ENCODE data around the gene IWS1.

IWS1 gene

GRCh38 chr2:127561371-127561770 lies 35.1 kb upstream of the IWS1 start:
- ChIA-PET POLR2A (no interaction called here), CTCF (no interaction called here)
- no peak for DNase-seq (ENCODE audit: extremely low spot score)
- TF ChIP-seq LEF1 (IDR thresholded peaks at IDR 0.05; ENCODE audit: borderline replicate concordance) (no peak), L3MBTL2 (conservative IDR thresholded peaks at IDR 0.05) (no peak), HDGF (IDR thresholded peaks at IDR 0.05; ENCODE audit: borderline replicate concordance) (no peak), TARDBP (IDR thresholded peaks at IDR 0.05) (no peak), ARNT (IDR thresholded peaks at IDR 0.05) (no peak), ZNF384 (IDR thresholded peaks at IDR 0.05) (no peak)

- POLR2A ChIA-PET, result no interaction called here
- CTCF ChIA-PET, result no interaction called here
- DNase-seq (ENCODE audit: extremely low spot score), result no peak
- TF ChIP-seq ELF4 (IDR thresholded peaks at IDR 0.05), result no peak
- no peak for TF ChIP-seq ARNT (IDR thresholded peaks at IDR 0.05)
- no peak for TF ChIP-seq FOXM1 (IDR thresholded peaks at IDR 0.05; ENCODE audit: borderline replicate concordance)
- no peak for TF ChIP-seq HDGF (IDR thresholded peaks at IDR 0.05; ENCODE audit: borderline replicate concordance)
Observed at GRCh38 chr2:127560931-127561280, 34.6 kb upstream of the IWS1 start.

GRCh38 chr2:127560201-127560930 lies 34.1 kb upstream of the IWS1 start:
- POLR2A ChIA-PET, result no interaction called here
- CTCF ChIA-PET, result no interaction called here
- no peak for TF ChIP-seq PKNOX1 (IDR thresholded peaks at IDR 0.05)
- no peak for TF ChIP-seq LEF1 (IDR thresholded peaks at IDR 0.05; ENCODE audit: borderline replicate concordance)
- TF ChIP-seq NFRKB (IDR thresholded peaks at IDR 0.05), result no peak
- no peak for TF ChIP-seq FOXK2 (IDR thresholded peaks at IDR 0.05)
- no peak for TF ChIP-seq L3MBTL2 (conservative IDR thresholded peaks at IDR 0.05)
- no peak for TF ChIP-seq HDGF (IDR thresholded peaks at IDR 0.05; ENCODE audit: borderline replicate concordance)
- no peak for TF ChIP-seq ARNT (IDR thresholded peaks at IDR 0.05)
- TF ChIP-seq SP1 (IDR thresholded peaks at IDR 0.05), result no peak
- no peak for TF ChIP-seq ZNF384 (IDR thresholded peaks at IDR 0.05)
- no peak for TF ChIP-seq BHLHE40 (IDR thresholded peaks at IDR 0.05; ENCODE audit: borderline replicate concordance)
- TF ChIP-seq CTBP1 (IDR thresholded peaks at IDR 0.05; ENCODE audit: borderline replicate concordance), result no peak
- no peak for TF ChIP-seq TARDBP (IDR thresholded peaks at IDR 0.05)
- TF ChIP-seq ELF4 (IDR thresholded peaks at IDR 0.05), result no peak
- no peak for TF ChIP-seq FOXM1 (IDR thresholded peaks at IDR 0.05; ENCODE audit: borderline replicate concordance)
- no peak for TF ChIP-seq FOXA1 (IDR thresholded peaks at IDR 0.05)
- no peak for TF ChIP-seq SUZ12 (IDR thresholded peaks at IDR 0.05)
- DNase-seq (ENCODE audit: extremely low spot score), result no peak

- no peak for TF ChIP-seq FOXK2 (IDR thresholded peaks at IDR 0.05)
- no peak for TF ChIP-seq PKNOX1 (IDR thresholded peaks at IDR 0.05)
- no peak for TF ChIP-seq ELF4 (IDR thresholded peaks at IDR 0.05)
- TF ChIP-seq ZNF384 (IDR thresholded peaks at IDR 0.05), result no peak
- no peak for TF ChIP-seq HDGF (IDR thresholded peaks at IDR 0.05; ENCODE audit: borderline replicate concordance)
- no peak for TF ChIP-seq SUZ12 (IDR thresholded peaks at IDR 0.05)
Observed at GRCh38 chr2:127559454-127559853, 33.2 kb upstream of the IWS1 start.

GRCh38 chr2:127558911-127559310 lies 32.6 kb upstream of the IWS1 start:
- ChIA-PET CTCF (no interaction called here), POLR2A (no interaction called here)
- TF ChIP-seq TARDBP (IDR thresholded peaks at IDR 0.05), result no peak
- no peak for TF ChIP-seq SP1 (IDR thresholded peaks at IDR 0.05)
- no peak for TF ChIP-seq LEF1 (IDR thresholded peaks at IDR 0.05; ENCODE audit: borderline replicate concordance)
- no peak for TF ChIP-seq CTBP1 (IDR thresholded peaks at IDR 0.05; ENCODE audit: borderline replicate concordance)
- TF ChIP-seq BHLHE40 (IDR thresholded peaks at IDR 0.05; ENCODE audit: borderline replicate concordance), result no peak
- no peak for TF ChIP-seq HDGF (IDR thresholded peaks at IDR 0.05; ENCODE audit: borderline replicate concordance)
- TF ChIP-seq ARNT (IDR thresholded peaks at IDR 0.05), result no peak
- TF ChIP-seq FOXK2 (IDR thresholded peaks at IDR 0.05), result no peak
- no peak for TF ChIP-seq SUZ12 (IDR thresholded peaks at IDR 0.05)
- no peak for TF ChIP-seq FOXM1 (IDR thresholded peaks at IDR 0.05; ENCODE audit: borderline replicate concordance)
- TF ChIP-seq ZNF384 (IDR thresholded peaks at IDR 0.05), result no peak
- no peak for TF ChIP-seq L3MBTL2 (conservative IDR thresholded peaks at IDR 0.05)
- no peak for DNase-seq (ENCODE audit: extremely low spot score)

More at GRCh38 chr2:127559454-127559853, 33.2 kb upstream of the IWS1 start:
- CTCF ChIA-PET, result no interaction called here
- no peak for DNase-seq (ENCODE audit: extremely low spot score)
- POLR2A ChIA-PET, result no interaction called here

GRCh38 chr2:127552846-127553245 lies 26.6 kb upstream of the IWS1 start:
- no peak for DNase-seq (ENCODE audit: extremely low spot score)
- ChIA-PET CTCF (no interaction called here), POLR2A (no interaction called here)
- no peak for TF ChIP-seq ZNF384 (IDR thresholded peaks at IDR 0.05)
- no peak for TF ChIP-seq SUZ12 (IDR thresholded peaks at IDR 0.05)
- no peak for TF ChIP-seq NFRKB (IDR thresholded peaks at IDR 0.05)
- TF ChIP-seq ARNT (IDR thresholded peaks at IDR 0.05), result no peak
- no peak for TF ChIP-seq FOXA1 (IDR thresholded peaks at IDR 0.05)
- TF ChIP-seq SP1 (IDR thresholded peaks at IDR 0.05), result no peak
- TF ChIP-seq FOXK2 (IDR thresholded peaks at IDR 0.05), result no peak
- no peak for TF ChIP-seq ELF4 (IDR thresholded peaks at IDR 0.05)
- no peak for TF ChIP-seq L3MBTL2 (conservative IDR thresholded peaks at IDR 0.05)
- no peak for TF ChIP-seq CTBP1 (IDR thresholded peaks at IDR 0.05; ENCODE audit: borderline replicate concordance)
- TF ChIP-seq HDGF (IDR thresholded peaks at IDR 0.05; ENCODE audit: borderline replicate concordance), result no peak
- TF ChIP-seq LEF1 (IDR thresholded peaks at IDR 0.05; ENCODE audit: borderline replicate concordance), result no peak
- no peak for TF ChIP-seq PKNOX1 (IDR thresholded peaks at IDR 0.05)
- no peak for TF ChIP-seq FOXM1 (IDR thresholded peaks at IDR 0.05; ENCODE audit: borderline replicate concordance)
- TF ChIP-seq TARDBP (IDR thresholded peaks at IDR 0.05), result no peak
- no peak for TF ChIP-seq BHLHE40 (IDR thresholded peaks at IDR 0.05; ENCODE audit: borderline replicate concordance)

Measured in HEK293T (cell line).